NCI-H2107 treated with DMSO at 0.1 percent for 48 hours (cell line): ENCODE results near the gene SH3PXD2B.
A peak's percentile ranks its signal among the peaks of the same experiment; 100 is the strongest.
"Not testable (repeated sequence)": the region's sequence is repeated elsewhere in the genome, so short reads cannot be mapped to it uniquely, and the experiment has no call there.

Experiments
- DNase-seq: peaks from one replicate; lab custom pipeline; 2025; ENCODE audit not compliant: unreplicated experiment; lab: John Stamatoyannopoulos, UW

The SH3PXD2B gene

GRCh38 chr5:172486451-172486850 is 32.1 kb upstream of the SH3PXD2B start:
- DNase-seq, result no peak

GRCh38 chr5:172485511-172486202 is 31.3 kb upstream of the SH3PXD2B start:
- no peak for DNase-seq

GRCh38 chr5:172484664-172485063 is 30.3 kb upstream of the SH3PXD2B start:
- no peak for DNase-seq

DNA sequence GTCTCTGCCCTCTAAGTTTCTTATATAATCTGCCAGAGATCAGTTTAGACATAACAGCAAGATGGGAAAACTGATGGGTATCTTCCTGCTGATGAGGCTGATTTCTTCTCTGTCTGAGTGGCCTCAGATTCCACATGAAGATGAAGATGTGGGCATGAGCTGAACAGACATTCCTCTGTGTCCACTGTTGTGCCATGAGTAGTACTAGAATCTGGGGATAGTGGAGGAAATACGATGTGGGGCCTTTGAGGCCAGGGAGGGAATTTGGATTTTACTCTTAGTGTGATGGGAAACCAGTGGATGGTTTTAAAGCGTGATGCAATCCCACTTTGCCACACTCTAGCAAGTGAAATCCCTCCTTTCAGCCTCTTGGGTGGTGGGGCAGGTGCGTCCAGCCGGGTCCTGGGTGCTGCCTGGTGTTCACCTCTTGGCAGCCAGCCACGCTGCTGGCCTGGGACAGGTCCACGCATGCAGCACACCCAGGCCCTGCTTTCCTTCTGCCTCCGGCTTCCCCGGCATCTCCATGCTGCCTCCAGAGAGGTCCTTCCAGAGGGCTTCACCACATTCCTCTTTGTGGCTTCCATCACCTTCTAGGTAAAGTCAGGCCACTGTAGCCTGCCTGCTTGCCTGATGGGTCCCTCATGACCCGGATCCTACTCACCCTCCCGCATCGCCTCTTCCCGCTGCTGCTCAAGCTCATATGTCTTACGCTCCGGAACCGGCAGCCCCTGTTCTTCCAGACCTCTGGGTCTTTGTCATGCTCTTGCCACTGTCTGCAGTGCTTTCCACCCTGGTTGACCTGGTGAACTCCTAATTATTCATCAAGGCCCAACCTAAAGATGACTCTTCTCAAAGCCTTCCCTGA is 28.1 kb upstream of the SH3PXD2B start:
- no peak for DNase-seq

- DNase-seq, result no peak
Measured at GRCh38 chr5:172481011-172481800, 26.9 kb upstream of the SH3PXD2B start.

DNA sequence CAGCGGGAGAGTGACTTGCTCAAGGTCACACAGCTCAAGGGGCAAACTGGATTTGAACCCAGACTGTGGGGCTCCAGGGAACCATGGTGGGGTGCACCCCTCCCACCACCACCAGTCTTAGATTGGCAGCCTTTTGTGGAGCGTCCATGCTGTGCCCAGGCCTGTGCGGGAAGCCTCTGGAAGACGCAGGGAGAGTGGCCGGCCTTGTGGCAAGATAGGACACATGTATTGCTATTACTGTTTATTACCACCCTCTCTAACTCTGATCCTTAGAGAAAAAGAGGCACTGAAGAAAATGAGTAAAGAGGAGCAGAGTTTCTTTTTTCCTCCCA is 25.4 kb upstream of the SH3PXD2B start:
- no peak for DNase-seq

DNA sequence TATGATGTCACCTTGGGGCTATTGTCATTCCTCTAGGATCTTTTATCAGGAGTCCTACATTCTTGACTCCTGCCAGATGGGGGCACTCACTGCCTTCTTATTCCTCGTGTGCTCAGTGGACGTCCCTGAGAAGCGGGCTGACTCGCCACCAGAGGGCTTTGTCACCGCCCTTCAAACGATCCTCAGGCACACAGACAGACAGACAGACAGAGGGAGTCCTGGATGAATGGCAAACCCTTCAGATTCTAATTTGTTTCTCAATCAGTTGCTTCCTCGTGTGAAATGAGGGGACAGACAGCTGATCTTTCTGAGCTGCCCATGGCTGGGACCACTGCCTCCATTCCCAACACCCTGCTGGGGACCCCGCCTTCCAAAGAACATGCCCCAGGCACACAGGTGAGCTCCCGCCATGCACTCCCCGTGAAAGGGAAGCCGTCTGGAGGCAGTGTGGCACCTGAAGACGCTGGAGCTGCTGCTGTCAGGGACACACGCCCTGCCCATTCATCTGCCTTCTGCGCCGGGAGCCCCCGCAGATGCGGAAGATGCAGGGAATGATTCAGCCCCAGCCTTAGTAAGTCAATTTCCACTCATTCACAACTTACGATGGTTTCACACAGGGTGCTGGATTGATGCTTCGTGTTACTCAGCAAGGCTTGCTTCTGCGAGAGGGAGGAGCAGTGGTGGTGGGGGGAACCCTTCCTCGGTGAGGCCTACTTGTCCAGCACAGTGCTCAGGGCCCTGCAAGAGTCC is 24.9 kb upstream of the SH3PXD2B start:
- DNase-seq, result peak; percentile 53

- not testable (repeated sequence) for DNase-seq
Measured at GRCh38 chr5:172478695-172479033, 24.3 kb upstream of the SH3PXD2B start.

GRCh38 chr5:172478256-172478655 is 23.9 kb upstream of the SH3PXD2B start:
- DNase-seq, result no peak

GRCh38 chr5:172477466-172477865 is 23.1 kb upstream of the SH3PXD2B start:
- no peak for DNase-seq

- no peak for DNase-seq
Measured at GRCh38 chr5:172474293-172474692, 20.0 kb upstream of the SH3PXD2B start.

DNA sequence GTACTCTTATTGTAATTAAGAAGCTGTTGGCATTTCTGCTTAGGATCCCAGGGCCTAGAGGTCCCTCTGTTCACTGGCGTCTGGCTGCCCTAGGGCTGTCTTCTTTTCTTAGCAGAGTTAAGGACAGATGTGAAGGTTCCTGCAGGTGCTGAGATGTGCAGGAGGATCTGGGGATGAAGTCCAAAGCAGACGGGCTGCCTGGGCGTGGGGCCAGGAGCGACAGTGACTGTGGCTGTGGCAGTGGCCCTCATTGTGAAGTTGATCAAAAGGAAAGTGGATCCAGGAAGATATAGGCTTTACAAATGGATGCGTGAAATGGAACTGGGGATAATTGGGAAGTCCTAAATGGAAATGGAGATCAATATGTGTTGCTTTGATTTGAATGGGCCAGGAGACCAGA is 19.1 kb upstream of the SH3PXD2B start:
- no peak for DNase-seq

DNA sequence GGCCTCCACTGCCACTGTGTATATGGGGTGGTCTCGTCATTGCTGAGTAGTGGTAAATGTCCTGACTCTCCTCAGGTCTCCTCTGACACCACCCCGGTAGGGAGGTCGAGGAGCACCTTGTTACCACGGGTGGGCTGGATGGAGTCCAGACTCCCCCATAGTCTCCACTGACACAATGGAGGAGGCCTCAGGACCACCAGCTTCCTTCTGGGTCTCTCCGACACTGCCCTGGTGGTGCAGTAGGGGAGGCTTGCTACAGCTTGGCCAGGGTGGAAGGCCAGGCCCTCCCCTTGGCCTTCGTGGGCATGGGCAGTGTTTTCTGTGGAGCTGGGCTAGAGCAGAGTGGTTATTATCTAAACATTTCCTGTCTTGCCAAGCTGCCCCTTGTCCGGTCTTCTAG is 15.4 kb upstream of the SH3PXD2B start:
- DNase-seq, result no peak

DNA sequence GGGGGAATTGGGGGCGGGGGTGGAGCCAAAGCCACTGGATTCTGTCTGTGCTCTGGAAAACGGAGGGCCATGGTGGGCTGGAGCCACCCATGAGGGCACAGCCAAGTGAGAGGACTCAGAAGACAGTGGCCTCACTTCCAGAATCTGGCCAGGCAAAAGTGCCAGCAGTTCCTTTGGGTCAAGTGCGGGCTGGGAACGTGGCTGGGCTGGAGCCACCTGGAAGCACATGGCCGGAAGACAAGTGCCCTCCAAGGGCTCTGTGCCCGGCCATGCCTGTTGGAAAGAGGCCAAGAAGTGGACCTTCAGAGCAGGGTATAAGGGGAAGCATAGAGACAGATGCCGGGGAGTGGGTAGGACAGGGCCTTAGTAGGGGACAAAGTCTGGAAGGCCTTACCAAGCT is 11.7 kb upstream of the SH3PXD2B start:
- DNase-seq, result no peak

GRCh38 chr5:172463031-172463430 is 8.7 kb upstream of the SH3PXD2B start:
- no peak for DNase-seq

DNA sequence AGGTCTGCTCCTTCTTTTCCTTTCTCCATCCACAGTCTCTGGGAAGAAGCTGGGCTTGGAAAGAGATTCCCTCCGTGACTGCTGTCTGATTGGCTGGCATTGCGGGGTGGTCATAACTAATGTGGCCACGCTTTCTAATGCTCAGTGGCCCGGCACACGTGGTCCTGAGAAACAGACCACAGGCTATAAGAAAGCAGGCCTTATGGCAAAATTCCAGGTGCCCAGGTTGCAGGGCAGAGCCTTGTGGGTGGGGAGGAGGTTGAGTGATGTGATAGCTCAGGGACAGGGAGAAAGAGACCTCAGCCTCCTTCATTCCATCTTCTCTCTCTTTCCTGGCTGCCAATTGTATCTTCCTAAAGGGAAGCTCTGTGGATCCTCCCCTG is 5.4 kb upstream of the SH3PXD2B start:
- no peak for DNase-seq

DNA sequence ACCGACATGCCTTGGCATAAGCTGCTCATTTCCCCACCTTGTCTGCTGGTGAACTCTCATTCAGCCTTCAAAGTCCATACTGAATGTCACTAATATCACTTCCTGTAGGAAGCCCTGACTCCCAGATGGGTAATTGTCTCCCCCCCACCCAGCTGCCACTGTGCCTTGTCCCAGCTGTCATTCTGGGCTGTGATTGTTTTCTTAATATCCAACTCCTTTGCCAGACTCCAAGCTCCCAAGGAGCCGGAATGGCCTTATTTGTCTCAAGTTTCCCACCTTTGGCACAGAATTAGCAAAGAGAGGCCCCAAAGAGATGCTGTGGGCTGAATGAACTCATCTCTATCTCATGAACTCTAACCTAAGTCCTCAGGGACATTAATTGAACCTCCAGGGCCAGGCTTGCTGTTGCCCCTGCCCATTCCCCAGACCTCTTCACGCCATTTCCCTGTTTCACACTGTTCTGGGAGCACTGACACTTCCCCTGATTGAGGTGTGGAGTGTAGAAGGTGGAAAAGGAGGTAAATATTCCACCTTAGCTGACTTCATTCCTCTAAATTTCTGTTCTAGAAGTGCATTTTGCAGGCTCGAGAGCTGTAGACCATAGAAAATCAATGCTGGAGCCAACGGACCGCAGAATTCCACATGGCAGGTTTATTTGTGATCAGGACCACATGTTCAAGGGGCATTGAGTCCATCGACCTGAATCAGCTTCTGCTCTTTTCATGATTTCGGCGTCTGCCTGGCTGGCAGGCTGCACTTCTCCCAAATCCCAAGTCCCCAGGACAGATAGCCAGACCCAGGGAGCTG is 4.9 kb upstream of the SH3PXD2B start:
- no peak for DNase-seq

DNA sequence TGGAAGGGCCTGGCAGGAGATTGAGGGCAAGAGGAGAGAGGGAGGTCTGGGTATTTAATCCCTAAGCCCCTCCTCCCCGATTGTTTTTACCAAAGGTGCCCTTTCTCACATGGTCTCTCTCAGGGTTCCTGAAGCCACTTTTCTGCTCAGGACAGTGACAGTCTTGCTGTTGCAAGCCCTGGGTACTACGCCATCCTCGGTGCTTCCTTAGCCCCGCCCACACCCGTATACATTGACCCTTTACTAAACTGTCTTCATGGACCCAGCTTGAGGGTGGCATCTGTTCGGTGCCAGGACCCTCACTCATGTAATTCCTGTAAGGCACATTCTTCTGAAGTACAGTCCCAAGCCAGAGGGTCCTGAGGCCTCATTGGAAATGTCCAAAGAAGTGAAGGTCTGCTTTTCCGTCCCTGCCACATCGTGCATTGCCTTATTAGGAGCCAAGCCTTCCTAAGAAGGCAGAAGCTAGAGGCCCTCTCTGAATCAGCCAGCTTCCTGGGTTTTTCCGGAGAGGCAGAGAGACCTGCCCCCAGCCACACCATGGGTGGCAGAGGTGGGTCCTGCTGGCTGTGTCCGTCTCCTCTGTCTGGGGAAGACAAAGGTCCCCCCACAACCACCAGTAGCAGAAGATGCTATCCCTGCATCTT is 1.9 kb upstream of the SH3PXD2B start:
- DNase-seq, result no peak

DNA sequence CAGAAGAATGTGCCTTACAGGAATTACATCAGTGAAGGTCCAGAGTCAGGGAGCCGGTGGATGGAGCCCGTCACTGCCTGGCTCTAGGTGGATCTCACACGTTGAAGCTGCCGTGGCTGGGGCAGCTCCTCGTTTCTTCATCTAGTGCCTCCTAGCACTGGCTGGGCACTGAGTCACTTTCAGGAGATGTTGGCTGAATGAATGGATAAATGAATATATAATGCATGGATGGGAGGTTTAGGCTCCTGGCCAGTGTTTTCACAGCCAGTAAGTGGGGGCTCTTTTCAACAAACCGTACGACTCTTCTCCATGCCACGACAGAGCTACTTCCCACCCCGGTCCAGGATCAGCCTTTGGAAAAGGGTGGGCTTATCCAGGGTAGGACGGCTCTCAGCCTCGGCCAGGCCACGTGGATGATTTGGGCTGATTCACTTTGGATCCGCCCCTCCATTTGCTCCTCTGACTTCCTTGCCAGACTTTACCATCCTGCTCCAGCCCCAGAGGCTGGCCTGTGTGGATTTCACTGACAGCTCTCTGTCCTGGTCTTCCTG is 1.3 kb upstream of the SH3PXD2B start:
- DNase-seq, result no peak

GRCh38 chr5:172455087-172455381 is 709 bp upstream of the SH3PXD2B start:
- DNase-seq, result no peak
